ENCODE data around the gene SCAND1. TPM values are rescaled to one million over a fixed set of nuclear protein-coding genes. Genes with fewer than 3 reads are reported as not detected.

The SCAND1 gene
- polyA plus RNA-seq, 3 donors: 43.6 to 227 (median 160) TPM

GRCh38 chr20:35917077-35917476 is 37.2 kb downstream of the SCAND1 start:
- no peak for TF ChIP-seq CTCF (IDR thresholded peaks at IDR 0.05)
- no peak overlapping the region for H3K9ac ChIP-seq (ENCODE audit: insufficient read depth, low read length, poor library complexity, severe bottlenecking)
- Mint-ChIP-seq H3K4me1 (no peaks in the 10 kb centered on the region), H3K9me3 (peaks cover 0 to 2% (median 0%) of the 10 kb centered on the region in 7 donors), H3K36me3 (peaks cover 79 to 90% of the 10 kb centered on the region in 2 donors), H3K27ac (no peak overlapping the region), H3K27me3 (ENCODE audit: low read depth in 3 of 3) (no peaks in the 10 kb centered on the region), H3K4me3 (no peak overlapping the region)
- peaks cover 4% of the 10 kb centered on the region for H4K20me1 ChIP-seq (ENCODE audit: insufficient read depth, low read length)
- intact Hi-C loops (cut with micrococcal nuclease): no loop called here
- no peaks in the 10 kb centered on the region for H3K27me3 ChIP-seq (ENCODE audit: control insufficient read depth in 2 of 2, insufficient read depth in 2 of 2, low read length in 2 of 2)
- peaks cover 80 to 97% of the 10 kb centered on the region in 2 donors for H3K36me3 ChIP-seq (replicated peaks in 1 of 2; ENCODE audit: control insufficient read depth in 1 of 2, insufficient read depth in 2 of 2, low read length in 2 of 2)
- no peaks in the 10 kb centered on the region for H3K79me2 ChIP-seq (ENCODE audit: insufficient read depth, low read length)
- no peak overlapping the region for H2AFZ ChIP-seq (ENCODE audit: insufficient read depth, low read depth, low read length, poor library complexity, severe bottlenecking)
- no peaks in the 10 kb centered on the region for H3K9me3 ChIP-seq (replicated peaks in 1 of 2; ENCODE audit: control insufficient read depth in 1 of 2, insufficient read depth in 1 of 2, low read length in 2 of 2)
- no peak overlapping the region for H3K27ac ChIP-seq (ENCODE audit: low read depth in 1 of 2, low read length in 2 of 2)
- WGBS (ENCODE audit: insufficient coverage): no CpG with 5 or more reads among the region's 3 CpGs
- H3K4me1 ChIP-seq (ENCODE audit: control insufficient read depth in 1 of 2, insufficient read depth in 2 of 2, low read length in 2 of 2): no peaks in the 10 kb centered on the region
- no peak overlapping the region for H3K4me3 ChIP-seq (replicated peaks in 1 of 3; ENCODE audit: low read depth in 2 of 3, low read length in 3 of 3)
- DNase-seq: no peak
- no peak overlapping the region for H3K4me2 ChIP-seq (replicated peaks; ENCODE audit: extremely low read depth, low read length, poor library complexity, severe bottlenecking)

- no peaks in the 10 kb centered on the region for H3K4me1 ChIP-seq (ENCODE audit: control insufficient read depth in 1 of 2, insufficient read depth in 2 of 2, low read length in 2 of 2)
- H3K4me1 Mint-ChIP-seq: no peaks in the 10 kb centered on the region
- no peak for TF ChIP-seq CTCF (IDR thresholded peaks at IDR 0.05)
- no peaks in the 10 kb centered on the region for H3K9me3 Mint-ChIP-seq
- 93% methylated on average over 2 of the region's 4 CpGs for WGBS (ENCODE audit: insufficient coverage)
- H3K27ac ChIP-seq (ENCODE audit: low read depth in 1 of 2, low read length in 2 of 2): no peak overlapping the region
- no peaks in the 10 kb centered on the region for H3K9me3 ChIP-seq (replicated peaks in 1 of 2; ENCODE audit: control insufficient read depth in 1 of 2, insufficient read depth in 1 of 2, low read length in 2 of 2)
- H2AFZ ChIP-seq (ENCODE audit: insufficient read depth, low read depth, low read length, poor library complexity, severe bottlenecking): no peak overlapping the region
- no peak overlapping the region for H3K9ac ChIP-seq (ENCODE audit: insufficient read depth, low read length, poor library complexity, severe bottlenecking)
- H3K27ac Mint-ChIP-seq: no peak overlapping the region
- no peak overlapping the region for H3K4me2 ChIP-seq (replicated peaks; ENCODE audit: extremely low read depth, low read length, poor library complexity, severe bottlenecking)
- H3K36me3 ChIP-seq (replicated peaks in 1 of 2; ENCODE audit: control insufficient read depth in 1 of 2, insufficient read depth in 2 of 2, low read length in 2 of 2): peaks cover 62 to 98% of the 10 kb centered on the region in 2 donors
- no peak overlapping the region for H3K4me3 Mint-ChIP-seq
- DNase-seq: no peak
- H3K27me3 ChIP-seq (ENCODE audit: control insufficient read depth in 2 of 2, insufficient read depth in 2 of 2, low read length in 2 of 2): no peaks in the 10 kb centered on the region
- intact Hi-C loops (cut with micrococcal nuclease): no loop called here
- no peaks in the 10 kb centered on the region for H3K27me3 Mint-ChIP-seq (ENCODE audit: low read depth in 3 of 3)
- H3K4me3 ChIP-seq (replicated peaks in 1 of 3; ENCODE audit: low read depth in 2 of 3, low read length in 3 of 3): no peak overlapping the region
- H3K79me2 ChIP-seq (ENCODE audit: insufficient read depth, low read length): no peaks in the 10 kb centered on the region
- H4K20me1 ChIP-seq (ENCODE audit: insufficient read depth, low read length): peaks cover 17% of the 10 kb centered on the region
- peaks cover 74 to 86% of the 10 kb centered on the region in 2 donors for H3K36me3 Mint-ChIP-seq
Observed at GRCh38 chr20:35912881-35913280, 41.4 kb downstream of the SCAND1 start.
